OCI-LY3 (cell line): ENCODE measurements around the gene SNCAIP.
A peak's percentile ranks its signal among the peaks of the same experiment; 100 is the strongest.

ENCODE experiments used
- H2AFZ ChIP-seq: fragments of 200-600, 300-600 bp; shearing (Covaris generic); 2 replicates; pipeline ENCODE4 v1.6.0; 2014; ENCODE audit warnings: antibody characterized with exemption, low read depth, low read length
- H3K27ac ChIP-seq: fragments of 200-600, 300-600 bp; sonication (generic); 2 replicates; pipeline ENCODE4 v1.5.1; 2014; ENCODE audit warnings: mild to moderate bottlenecking, low read length, moderate library complexity, mixed read lengths
- H3K27me3 ChIP-seq: fragments of 200-600, 300-600 bp; sonication (generic); 2 replicates; pipeline ENCODE4 v1.6.1; 2014; ENCODE audit warnings: low read depth, low read length, mixed read lengths
- H3K36me3 ChIP-seq: fragments of 200-600, 300-600 bp; sonication (generic); replicated peaks from 2 replicates; pipeline ENCODE3; 2014; ENCODE audit warnings: low read depth, low read length, mixed read lengths
- H3K4me1 ChIP-seq: fragments of 300-600, 200-600 bp; sonication (generic); 2 replicates; pipeline ENCODE4 v1.6.1; 2014; ENCODE audit warnings: low read length, mixed read lengths
- H3K4me2 ChIP-seq: fragments of 200-600, 300-600 bp; sonication (generic); 2 replicates; pipeline ENCODE4 v1.6.1; 2014; ENCODE audit warnings: low read length, mixed read lengths
- H3K4me3 ChIP-seq: fragments of 300-600, 200-600 bp; sonication (generic); 2 replicates; pipeline ENCODE4 v1.5.1; 2014; ENCODE audit warnings: antibody characterized with exemption, mild to moderate bottlenecking, low read length, moderate library complexity
- H3K79me2 ChIP-seq: fragments of 300-600, 200-600 bp; shearing (Covaris generic); 2 replicates; pipeline ENCODE4 v1.6.1; 2014; ENCODE audit warnings: mild to moderate bottlenecking, low read length, mixed read lengths
- H3K9ac ChIP-seq: fragments of 300-600, 200-600 bp; shearing (Covaris generic); 2 replicates; pipeline ENCODE4 v1.6.0; 2014; ENCODE audit warnings: mild to moderate bottlenecking, low read length, moderate library complexity
- H3K9me3 ChIP-seq: fragments of 200-600, 300-600 bp; shearing (Covaris generic); 2 replicates; pipeline ENCODE4 v1.6.1; 2014; ENCODE audit warnings: low read length, mixed read lengths; ENCODE audit not compliant: insufficient read depth
- H4K20me1 ChIP-seq: fragments of 200-600, 300-600 bp; sonication (generic); 2 replicates; pipeline ENCODE4 v1.6.1; 2016; ENCODE audit warnings: low read length, mixed read lengths; ENCODE audit not compliant: insufficient read depth
- CTCF ChIP-seq: fragments of 200-600, 300-600 bp; sonication (generic); IDR thresholded peaks from 2 replicates; pipeline ENCODE4 v1.5.1; 2014; ENCODE audit warnings: antibody characterized with exemption, low read length, low read depth
- EZH2phosphoT487 ChIP-seq: fragments of 200-600 bp; shearing (Covaris generic); IDR thresholded peaks from 2 replicates; pipeline ENCODE4 v1.6.1; 2018; ENCODE audit warnings: antibody characterized with exemption, mixed run types, low read depth

The SNCAIP gene

GRCh38 chr5:122297587-122298298 lies 14.3 kb upstream of the SNCAIP start:
- TF ChIP-seq CTCF (no peak), EZH2phosphoT487 (no peak)
- Histone ChIP-seq H3K4me3 (peak overlapping the region; percentile 67), H3K9me3 (no peaks in the 10 kb centered on the region), H3K27me3 (no peaks in the 10 kb centered on the region), H2AFZ (peak overlapping the region; percentile 87; the same call in 1 of the 2 replicates), H3K79me2 (no peaks in the 10 kb centered on the region), H3K9ac (peak overlapping the region; percentile 86), H4K20me1 (no peaks in the 10 kb centered on the region), H3K4me1 (peaks cover 83% of the 10 kb centered on the region), H3K36me3 (no peaks in the 10 kb centered on the region), H3K27ac (peak overlapping the region; percentile 94), H3K4me2 (peak overlapping the region; percentile 89)

GRCh38 chr5:122300374-122300773 lies 11.7 kb upstream of the SNCAIP start:
- Histone ChIP-seq H3K9ac (peak overlapping the region; percentile 28; the same call in 1 of the 2 replicates), H3K4me1 (peaks cover 86% of the 10 kb centered on the region), H3K4me3 (no peak overlapping the region), H2AFZ (peak overlapping the region; percentile 17; the same call in 1 of the 2 replicates), H3K27me3 (no peaks in the 10 kb centered on the region), H4K20me1 (no peaks in the 10 kb centered on the region), H3K27ac (peak overlapping the region; percentile 84), H3K36me3 (no peaks in the 10 kb centered on the region), H3K4me2 (peak overlapping the region; percentile 39), H3K79me2 (no peaks in the 10 kb centered on the region), H3K9me3 (no peaks in the 10 kb centered on the region)
- TF ChIP-seq EZH2phosphoT487 (no peak), CTCF (no peak)

GRCh38 chr5:122301016-122301415 lies 11.0 kb upstream of the SNCAIP start:
- H2AFZ ChIP-seq: peak overlapping the region; percentile 17; the same call in 1 of the 2 replicates
- 0 out of 2 replicates have a peak, but pooled peaks cover 2% of the 10 kb centered on the region for H3K9me3 ChIP-seq
- no peaks in the 10 kb centered on the region for H3K79me2 ChIP-seq
- H3K9ac ChIP-seq: peak overlapping the region; percentile 28
- TF ChIP-seq EZH2phosphoT487 (no peak), CTCF (no peak)
- H3K27me3 ChIP-seq: no peaks in the 10 kb centered on the region
- peak overlapping the region; percentile 39 for H3K4me2 ChIP-seq
- peaks cover 4% of the 10 kb centered on the region for H3K36me3 ChIP-seq
- 0 out of 2 replicates have a peak overlapping the region, but pooled peaks have one; percentile 2 for H3K4me3 ChIP-seq
- H3K4me1 ChIP-seq: peaks cover 86% of the 10 kb centered on the region
- H3K27ac ChIP-seq: peak overlapping the region; percentile 84
- no peaks in the 10 kb centered on the region for H4K20me1 ChIP-seq

- no peaks in the 10 kb centered on the region for H3K27me3 ChIP-seq
- TF ChIP-seq CTCF (no peak), EZH2phosphoT487 (no peak)
- peaks cover 10% of the 10 kb centered on the region for H3K36me3 ChIP-seq
- H3K4me2 ChIP-seq: peak overlapping the region; percentile 55; the same call in 1 of the 2 replicates
- H4K20me1 ChIP-seq: no peaks in the 10 kb centered on the region
- H3K4me1 ChIP-seq: peaks cover 62% of the 10 kb centered on the region
- H2AFZ ChIP-seq: no peak overlapping the region
- H3K4me3 ChIP-seq: no peak overlapping the region
- H3K9me3 ChIP-seq: peaks cover 9% of the 10 kb centered on the region; the same call in 1 of the 2 replicates
- H3K27ac ChIP-seq: no peak overlapping the region
- no peak overlapping the region for H3K9ac ChIP-seq
- H3K79me2 ChIP-seq: no peaks in the 10 kb centered on the region
Observed at GRCh38 chr5:122304471-122305215, 7.4 kb upstream of the SNCAIP start.
